ENCODE results near the gene TMIE. TPM values are rescaled to one million over a fixed set of nuclear protein-coding genes. Genes with fewer than 3 reads are reported as not detected.

The TMIE gene
- total and polyA plus RNA-seq, 2 of the 13 experiments (the other 11 are each of a cell fraction or from before 2014, with no cell fraction given), result not detected

GRCh38 chr3:46716461-46717441 is 15.6 kb downstream of the TMIE start (continued):
- TF ChIP-seq, protein P1, sequence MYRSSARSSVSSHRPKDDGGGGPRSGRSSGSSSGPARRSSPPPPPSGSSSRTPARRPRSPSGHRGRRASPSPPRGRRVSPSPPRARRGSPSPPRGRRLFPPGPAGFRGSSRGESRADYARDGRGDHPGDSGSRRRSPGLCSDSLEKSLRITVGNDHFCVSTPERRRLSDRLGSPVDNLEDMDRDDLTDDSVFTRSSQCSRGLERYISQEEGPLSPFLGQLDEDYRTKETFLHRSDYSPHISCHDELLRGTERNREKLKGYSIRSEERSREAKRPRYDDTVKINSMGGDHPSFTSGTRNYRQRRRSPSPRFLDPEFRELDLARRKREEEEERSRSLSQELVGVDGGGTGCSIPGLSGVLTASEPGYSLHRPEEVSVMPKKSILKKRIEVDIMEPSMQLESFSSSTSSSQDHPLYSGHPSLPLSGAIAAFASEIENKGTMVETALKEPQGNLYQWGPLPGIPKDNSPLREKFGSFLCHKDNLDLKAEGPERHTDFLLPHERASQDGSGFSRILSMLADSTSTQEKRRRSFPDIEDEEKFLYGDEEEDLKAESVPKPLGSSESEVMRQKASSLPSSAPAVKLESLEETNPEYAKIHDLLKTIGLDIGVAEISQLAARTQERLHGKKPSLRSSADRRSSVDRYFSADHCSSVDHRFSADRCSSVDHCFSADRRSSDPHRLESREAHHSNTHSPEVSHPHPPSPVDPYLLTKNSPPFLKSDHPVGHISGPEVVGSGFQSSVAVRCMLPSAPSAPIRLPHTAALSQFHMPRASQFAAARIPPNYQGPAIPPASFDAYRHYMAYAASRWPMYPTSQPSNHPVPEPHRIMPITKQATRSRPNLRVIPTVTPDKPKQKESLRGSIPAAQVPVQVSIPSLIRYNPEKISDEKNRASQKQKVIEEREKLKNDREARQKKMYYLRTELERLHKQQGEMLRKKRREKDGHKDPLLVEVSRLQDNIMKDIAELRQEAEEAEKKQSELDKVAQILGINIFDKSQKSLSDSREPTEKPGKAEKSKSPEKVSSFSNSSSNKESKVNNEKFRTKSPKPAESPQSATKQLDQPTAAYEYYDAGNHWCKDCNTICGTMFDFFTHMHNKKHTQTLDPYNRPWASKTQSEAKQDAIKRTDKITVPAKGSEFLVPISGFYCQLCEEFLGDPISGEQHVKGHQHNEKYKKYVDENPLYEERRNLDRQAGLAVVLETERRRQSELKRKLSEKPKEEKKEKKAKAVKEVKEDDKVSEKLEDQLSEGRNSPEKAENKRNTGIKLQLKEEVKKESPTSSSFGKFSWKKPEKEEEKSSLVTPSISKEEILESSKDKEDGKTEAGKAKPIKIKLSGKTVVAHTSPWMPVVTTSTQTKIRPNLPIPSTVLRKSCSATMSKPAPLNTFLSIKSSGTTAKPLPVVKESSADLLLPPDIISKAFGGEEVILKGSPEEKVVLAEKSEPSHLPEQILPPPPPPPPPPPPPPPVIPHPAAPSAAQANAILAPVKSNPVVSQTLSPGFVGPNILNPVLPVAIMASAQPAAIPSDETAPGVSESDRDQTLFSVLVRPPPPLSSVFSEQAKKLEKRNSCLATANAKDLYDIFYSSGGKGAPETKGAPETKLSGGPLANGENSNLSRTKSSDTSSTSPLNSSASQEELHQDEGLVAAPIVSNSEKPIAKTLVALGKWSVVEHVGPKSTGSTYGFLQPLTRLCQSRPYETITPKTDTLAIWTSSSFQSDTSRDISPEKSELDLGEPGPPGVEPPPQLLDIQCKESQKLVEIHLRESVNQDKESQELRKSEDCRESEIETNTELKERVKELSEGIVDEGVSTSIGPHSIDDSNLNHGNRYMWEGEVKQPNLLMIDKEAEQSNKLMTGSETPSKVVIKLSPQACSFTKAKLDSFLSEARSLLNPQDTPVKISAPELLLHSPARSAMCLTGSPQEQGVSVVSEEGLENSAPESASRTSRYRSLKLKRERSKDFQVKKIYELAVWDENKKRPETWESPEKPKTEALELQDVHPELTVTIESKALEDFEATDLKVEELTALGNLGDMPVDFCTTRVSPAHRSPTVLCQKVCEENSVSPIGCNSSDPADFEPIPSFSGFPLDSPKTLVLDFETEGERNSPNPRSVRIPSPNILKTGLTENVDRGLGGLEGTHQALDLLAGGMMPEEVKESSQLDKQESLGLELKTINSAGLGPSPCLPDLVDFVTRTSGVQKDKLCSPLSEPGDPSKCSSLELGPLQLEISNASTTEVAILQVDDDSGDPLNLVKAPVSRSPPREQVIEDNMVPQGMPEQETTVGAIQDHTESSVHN (CRISPR knock-in tag; IDR thresholded peaks at IDR 0.05), result no peak
- TF ChIP-seq HBP1 (CRISPR knock-in tag; IDR thresholded peaks at IDR 0.05; ENCODE audit: low read depth), result no peak
- no peak for TF ChIP-seq ZNF761 (CRISPR knock-in tag; conservative IDR thresholded peaks at IDR 0.05)
- no peak for TF ChIP-seq HDAC6 (IDR thresholded peaks at IDR 0.05; ENCODE audit: low read depth, low read length)
- TF ChIP-seq ZNF549 (CRISPR knock-in tag; IDR thresholded peaks at IDR 0.05), result no peak
- TF ChIP-seq, protein P2, sequence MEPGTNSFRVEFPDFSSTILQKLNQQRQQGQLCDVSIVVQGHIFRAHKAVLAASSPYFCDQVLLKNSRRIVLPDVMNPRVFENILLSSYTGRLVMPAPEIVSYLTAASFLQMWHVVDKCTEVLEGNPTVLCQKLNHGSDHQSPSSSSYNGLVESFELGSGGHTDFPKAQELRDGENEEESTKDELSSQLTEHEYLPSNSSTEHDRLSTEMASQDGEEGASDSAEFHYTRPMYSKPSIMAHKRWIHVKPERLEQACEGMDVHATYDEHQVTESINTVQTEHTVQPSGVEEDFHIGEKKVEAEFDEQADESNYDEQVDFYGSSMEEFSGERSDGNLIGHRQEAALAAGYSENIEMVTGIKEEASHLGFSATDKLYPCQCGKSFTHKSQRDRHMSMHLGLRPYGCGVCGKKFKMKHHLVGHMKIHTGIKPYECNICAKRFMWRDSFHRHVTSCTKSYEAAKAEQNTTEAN (CRISPR knock-in tag; conservative IDR thresholded peaks at IDR 0.05), result no peak
- TF ChIP-seq ZNF552 (CRISPR knock-in tag; IDR thresholded peaks at IDR 0.05; ENCODE audit: borderline replicate concordance), result no peak
- TF ChIP-seq ZNF605 (CRISPR knock-in tag; IDR thresholded peaks at IDR 0.05), result no peak
- no peak for TF ChIP-seq SYNCRIP (IDR thresholded peaks at IDR 0.05; ENCODE audit: insufficient read depth, low read depth, low read length)
